Right lobe of liver (tissue), 4 donors: ENCODE data around the gene MED22.

Experiments
- POLR2A ChIP-seq: fragments of 450-650 bp; IDR thresholded peaks from one replicate; pipeline ENCODE4 v1.6.1; 2017; ENCODE audit warnings: antibody characterized with exemption, mild to moderate bottlenecking
- TF ChIP-seq, protein P1 (sequence below), 4 donors: fragments of 200-600 bp in 3 of 4; fragments of 450-650 bp in 1 of 4; IDR thresholded peaks; one replicate each; pipeline versions ENCODE4 v1.5.1 to v1.8.0; 2016 to 2022; ENCODE audit warnings: antibody characterized with exemption in 4 of 4, mild to moderate bottlenecking in 2 of 4
- donor health status: DM: no; HTN: no; CAD: no.
- donor health status: DM: no; HTN: no; CAD: no.
- donor health status: DM: no; HTN: yes; CAD: no.

DNA sequence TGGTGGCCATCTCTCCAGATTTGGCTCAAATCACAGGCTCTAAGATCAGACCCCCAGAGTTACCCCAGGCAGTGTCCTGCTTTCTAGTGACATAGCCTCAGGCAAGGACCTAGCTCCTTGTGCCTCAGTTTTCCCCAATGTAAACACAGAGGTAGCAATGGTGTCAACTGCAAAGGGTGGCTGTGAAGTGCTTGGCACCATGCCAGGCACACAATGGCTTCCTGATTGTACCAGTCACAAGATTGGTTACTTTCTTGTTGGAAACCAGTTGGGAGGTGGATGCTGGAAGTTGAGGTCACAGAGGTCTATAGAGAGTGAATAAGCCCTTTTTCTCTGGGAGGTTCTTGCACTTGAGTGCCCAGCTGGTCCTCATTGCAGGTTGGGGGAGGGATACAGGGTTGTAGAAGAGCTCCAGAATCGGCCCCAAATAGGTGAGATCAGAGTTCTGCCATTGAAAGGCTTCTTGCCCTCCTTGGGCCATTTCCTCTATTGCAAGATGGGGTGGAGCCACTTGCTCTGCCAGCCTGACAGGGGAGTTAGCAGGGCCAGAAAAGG lies 30.6 kb upstream of the MED22 start:
- TF ChIP-seq, protein P1, sequence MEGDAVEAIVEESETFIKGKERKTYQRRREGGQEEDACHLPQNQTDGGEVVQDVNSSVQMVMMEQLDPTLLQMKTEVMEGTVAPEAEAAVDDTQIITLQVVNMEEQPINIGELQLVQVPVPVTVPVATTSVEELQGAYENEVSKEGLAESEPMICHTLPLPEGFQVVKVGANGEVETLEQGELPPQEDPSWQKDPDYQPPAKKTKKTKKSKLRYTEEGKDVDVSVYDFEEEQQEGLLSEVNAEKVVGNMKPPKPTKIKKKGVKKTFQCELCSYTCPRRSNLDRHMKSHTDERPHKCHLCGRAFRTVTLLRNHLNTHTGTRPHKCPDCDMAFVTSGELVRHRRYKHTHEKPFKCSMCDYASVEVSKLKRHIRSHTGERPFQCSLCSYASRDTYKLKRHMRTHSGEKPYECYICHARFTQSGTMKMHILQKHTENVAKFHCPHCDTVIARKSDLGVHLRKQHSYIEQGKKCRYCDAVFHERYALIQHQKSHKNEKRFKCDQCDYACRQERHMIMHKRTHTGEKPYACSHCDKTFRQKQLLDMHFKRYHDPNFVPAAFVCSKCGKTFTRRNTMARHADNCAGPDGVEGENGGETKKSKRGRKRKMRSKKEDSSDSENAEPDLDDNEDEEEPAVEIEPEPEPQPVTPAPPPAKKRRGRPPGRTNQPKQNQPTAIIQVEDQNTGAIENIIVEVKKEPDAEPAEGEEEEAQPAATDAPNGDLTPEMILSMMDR (IDR thresholded peaks at IDR 0.05): no peak
- TF ChIP-seq POLR2A: no peak
